NT2/D1 (cell line): ENCODE results near the gene EML4.

Experiments
- SUZ12 ChIP-seq: IDR thresholded peaks from 2 replicates; pipeline ENCODE4 v1.6.1; 2011; ENCODE audit not compliant: insufficient read length, insufficient read depth; ENCODE audit errors: extremely low read depth
- YY1 ChIP-seq: IDR thresholded peaks from 2 replicates; pipeline ENCODE4 v1.6.1; 2011; ENCODE audit not compliant: insufficient read length, insufficient read depth
- ZNF274 ChIP-seq: IDR thresholded peaks from 2 replicates; pipeline ENCODE4 v1.6.1; 2011; ENCODE audit warnings: mild to moderate bottlenecking, low read depth, low read length

- TF ChIP-seq YY1: no peak
- no peak for TF ChIP-seq SUZ12
- no peak for TF ChIP-seq ZNF274
These were observed 2.9 kb downstream of the EML4 start for GRCh38 chr2:42172020-42172419.
